H1 (cell line): ENCODE data around the gene SHMT2. TPM values are rescaled to one million over a fixed set of nuclear protein-coding genes. Genes with fewer than 3 reads are reported as not detected.

ENCODE experiments used
- KDM5A ChIP-seq: fragments of 200-600 bp; IDR thresholded peaks from 2 replicates; pipeline ENCODE4 v1.7.1; 2012; ENCODE audit warnings: mild to moderate bottlenecking, low read length, inconsistent platforms, mixed read lengths
- NRF1 ChIP-seq: IDR thresholded peaks from 2 replicates; pipeline ENCODE4 v1.6.1; 2011; ENCODE audit warnings: mild to moderate bottlenecking, low read depth, low read length, improper control_type of control experiment
- polyA plus RNA-seq, 7 experiments: library from polyadenylated mRNA; depleted of rRNA in 3 of 7; stranded (reverse) in 5 of 7; unstranded in 2 of 7; fragments of >200 nt in 5 of 7; fragments of 200-250 nt in 2 of 7; gene quantifications; 1 replicate in 5 of 7; 2 replicates in 1 of 7; 4 replicates in 1 of 7; pipeline versions ENCODE4 v1.2.1 to v1.2.3, GENCODE V29; 2011 to 2013; ENCODE audit warnings: missing spikeins in 2 of 7, mixed read lengths in 2 of 7
- total RNA-seq: library from RNA; stranded (reverse); fragmentation: NEBNext Ultra II Directional; extraction: Animal tissue kit (Norgen Biotek cat#: 25700); gene quantifications from 2 replicates; pipeline ENCODE4 v1.2.1, GENCODE V29; 2021

SHMT2 gene
- total and polyA plus RNA-seq, 2 of the 8 experiments (the other 6 are each of a cell fraction or from before 2014, with no cell fraction given): 274 to 520 TPM

GRCh38 chr12:57200497-57200896 lies 29.0 kb upstream of the SHMT2 start (continued):
- TF ChIP-seq NRF1: no peak
- no peak for TF ChIP-seq KDM5A
